DMS79 treated with DMSO at 0.1 percent for 48 hours (cell line): ENCODE results near the gene USP25.

Source experiments
- DNase-seq: peaks from one replicate; lab custom pipeline; 2025; lab: John Stamatoyannopoulos, UW

USP25 gene

GRCh38 chr21:15764878-15765277 is 35.1 kb downstream of the USP25 start:
- no peak for DNase-seq

- DNase-seq = no peak
Measured at GRCh38 chr21:15766952-15767603, 37.3 kb downstream of the USP25 start.

GRCh38 chr21:15768045-15768601 is 38.3 kb downstream of the USP25 start:
- DNase-seq = no peak

GRCh38 chr21:15768853-15769252 is 39.1 kb downstream of the USP25 start:
- DNase-seq = no peak

- DNase-seq = no peak
Measured at GRCh38 chr21:15771311-15771710, 41.5 kb downstream of the USP25 start.

- DNase-seq = no peak
Measured at GRCh38 chr21:15772654-15773053, 42.9 kb downstream of the USP25 start.

- no peak for DNase-seq
Measured at GRCh38 chr21:15774590-15774989, 44.8 kb downstream of the USP25 start.

- no peak for DNase-seq
Measured at GRCh38 chr21:15775291-15775690, 45.5 kb downstream of the USP25 start.

GRCh38 chr21:15775981-15776380 is 46.2 kb downstream of the USP25 start:
- no peak for DNase-seq

- no peak for DNase-seq
Measured at GRCh38 chr21:15776818-15777217, 47.0 kb downstream of the USP25 start.

- DNase-seq = no peak
Measured at GRCh38 chr21:15781986-15782385, 52.2 kb downstream of the USP25 start.

- no peak for DNase-seq
Measured at GRCh38 chr21:15788847-15789523, 59.2 kb downstream of the USP25 start.

- no peak for DNase-seq
Measured at GRCh38 chr21:15793109-15793508, 63.3 kb downstream of the USP25 start.

- no peak for DNase-seq
Measured at GRCh38 chr21:15793550-15794235, 63.9 kb downstream of the USP25 start.

- no peak for DNase-seq
Measured at GRCh38 chr21:15794277-15794912, 64.6 kb downstream of the USP25 start.

GRCh38 chr21:15795533-15795932 is 65.8 kb downstream of the USP25 start:
- DNase-seq = no peak

GRCh38 chr21:15797577-15798363 is 68.0 kb downstream of the USP25 start:
- no peak for DNase-seq

GRCh38 chr21:15801352-15801863 is 71.6 kb downstream of the USP25 start:
- DNase-seq = no peak

GRCh38 chr21:15804247-15805005 is 74.6 kb downstream of the USP25 start:
- no peak for DNase-seq

GRCh38 chr21:15809065-15809464 is 79.3 kb downstream of the USP25 start:
- DNase-seq = no peak

- DNase-seq = no peak
Measured at GRCh38 chr21:15809818-15810217, 80.0 kb downstream of the USP25 start.
